Stimulated activated CD8-positive, alpha-beta memory T cell treated with anti-CD3 and anti-CD28 coated beads, Interleukin-12 subunit alpha, Interleukin-12 subunit beta, amount 100 ng/mL, for 24 hours (primary cell): ENCODE measurements around the gene CFAP126.
"Not testable (repeated sequence)": the region's sequence is repeated elsewhere in the genome, so short reads cannot be mapped to it uniquely, and the experiment has no call there.

Source experiments
- DNase-seq: peaks from one replicate; pipeline ENCODE4 v3.0.0-alpha.2; 2020; ENCODE audit errors: extremely low read depth

The CFAP126 gene

DNA sequence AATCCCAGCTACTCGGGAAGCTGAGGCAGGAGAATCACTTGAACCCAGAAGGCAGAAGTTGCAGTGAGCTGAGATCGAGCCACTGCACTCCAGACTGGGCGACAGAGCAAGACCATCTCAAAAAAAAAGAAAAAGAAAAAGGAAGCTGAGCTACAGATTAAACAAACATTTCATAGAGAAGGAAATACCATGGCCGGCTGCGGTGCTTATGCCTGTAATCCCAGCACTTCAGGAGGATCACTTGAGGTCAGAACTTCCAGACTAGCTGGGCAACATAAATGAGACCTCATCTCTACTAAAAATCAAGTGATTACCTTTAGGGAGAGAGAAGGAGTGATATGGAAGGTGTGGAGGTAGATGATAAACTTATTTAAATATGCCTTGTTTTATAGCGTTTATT is 14.0 kb upstream of the CFAP126 start:
- no peak for DNase-seq

DNA sequence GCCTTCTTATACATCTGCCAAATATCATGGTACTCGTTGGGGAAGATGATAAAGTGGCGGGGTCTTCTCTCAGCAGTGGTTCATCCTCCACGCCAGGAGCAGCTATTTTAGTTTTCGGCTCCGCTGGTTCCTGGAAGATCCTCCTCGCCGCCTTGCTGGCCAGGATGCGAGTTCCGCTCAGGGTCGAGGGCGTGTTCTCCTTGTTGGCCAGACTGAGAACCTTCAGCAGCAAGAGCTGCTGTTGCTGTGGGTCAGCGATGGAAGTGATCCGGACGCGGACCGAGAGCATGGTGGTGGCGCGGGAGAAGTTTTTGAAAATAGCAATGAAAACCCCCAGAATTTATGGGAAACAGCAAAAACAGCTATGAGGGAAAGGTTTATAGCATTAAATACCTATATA is 11.4 kb upstream of the CFAP126 start:
- DNase-seq = no peak

DNA sequence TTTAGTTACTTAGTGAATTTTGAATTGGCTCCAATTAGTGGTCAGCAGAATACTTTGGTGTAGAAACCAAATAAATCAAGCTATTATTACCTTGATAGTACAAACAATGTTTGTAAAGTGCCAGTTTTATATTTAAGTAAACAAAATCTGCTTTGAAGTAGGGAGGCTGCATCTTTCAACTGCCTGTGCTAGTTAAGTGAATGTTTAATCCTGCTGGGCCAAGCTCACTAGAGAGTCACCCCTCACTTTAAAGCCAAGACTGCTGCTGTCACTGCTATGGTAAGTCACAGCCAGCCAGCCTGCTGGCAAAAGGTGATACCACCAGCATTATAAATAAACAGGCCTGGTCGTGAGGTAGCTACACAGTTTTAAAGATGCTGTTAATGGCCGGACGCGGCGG is 10.3 kb upstream of the CFAP126 start:
- no peak for DNase-seq

DNA sequence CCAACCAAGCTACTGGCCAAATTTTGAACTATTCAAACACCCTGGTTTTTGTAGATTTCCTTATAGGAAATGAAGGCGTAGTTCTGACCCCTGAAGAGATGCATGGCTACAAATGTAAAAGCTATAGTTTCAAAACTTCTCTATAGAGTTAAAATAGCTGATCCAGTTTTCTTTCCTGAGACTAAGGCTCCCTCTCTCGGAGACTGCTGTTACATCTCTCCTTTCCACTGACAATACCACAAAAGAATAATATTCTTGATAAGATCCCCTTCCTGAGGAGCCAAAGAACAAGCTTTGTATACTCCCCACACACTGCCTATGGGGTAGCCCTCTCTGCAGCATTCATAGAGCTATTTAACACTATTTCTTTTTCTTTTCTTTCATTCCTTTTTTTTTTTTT is 6.7 kb upstream of the CFAP126 start:
- DNase-seq = no peak

DNA sequence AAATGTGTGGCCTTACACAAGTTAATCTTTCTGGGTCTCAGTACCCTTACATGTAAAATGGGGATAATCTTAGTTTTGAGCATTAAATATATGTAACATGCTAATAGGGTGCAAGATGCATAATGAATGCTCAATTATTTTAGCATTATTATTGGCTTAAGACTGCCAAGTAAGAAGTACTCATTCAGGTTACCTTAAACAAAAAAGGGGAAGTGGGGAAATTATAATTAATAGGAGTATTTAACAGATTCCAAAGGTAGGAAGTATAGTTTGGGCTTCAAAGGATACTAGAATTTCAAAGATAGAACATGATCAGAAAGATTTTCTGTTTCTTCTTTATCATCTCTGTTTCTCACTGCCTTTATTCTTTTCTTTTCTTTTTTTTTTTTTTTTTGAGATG is 5.8 kb upstream of the CFAP126 start:
- no peak for DNase-seq

DNA sequence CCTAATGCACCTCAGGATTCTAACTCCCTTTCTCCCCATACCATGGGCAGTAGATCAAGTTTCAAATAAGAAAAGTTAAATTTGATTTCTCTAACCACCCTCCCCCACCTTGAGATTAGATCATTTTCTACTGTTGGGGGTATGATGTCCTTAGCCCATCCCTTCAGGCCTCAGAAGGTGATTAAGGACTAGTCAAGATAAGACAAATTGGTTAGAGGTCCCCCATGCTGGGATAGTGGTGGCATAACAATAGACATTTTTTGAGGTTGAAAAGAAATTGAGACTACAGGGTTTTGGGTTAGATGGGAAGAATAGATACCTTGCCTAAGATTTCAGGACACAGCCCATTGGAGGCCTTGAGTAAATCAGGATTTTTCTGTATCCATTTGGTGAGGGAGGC is 2.5 kb downstream of the CFAP126 start:
- DNase-seq = no peak

DNA sequence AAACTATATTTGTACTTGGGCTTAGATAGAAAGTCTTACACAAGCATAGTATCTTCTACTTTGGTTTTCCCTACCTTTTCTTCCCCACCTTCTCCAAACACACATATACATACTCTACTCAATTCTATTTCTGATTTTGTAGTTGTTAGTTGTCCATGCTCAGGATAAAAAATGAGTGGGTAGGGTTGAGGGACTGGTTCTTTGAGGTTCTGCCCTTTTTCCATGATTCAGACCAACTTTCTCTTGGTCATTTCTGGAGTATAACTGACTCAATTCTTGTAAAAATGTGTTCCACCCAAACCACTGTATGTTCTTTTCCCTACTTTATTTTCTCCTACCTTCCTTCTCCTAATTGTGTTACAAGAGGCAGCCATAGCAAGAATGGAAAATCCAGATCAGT is 3.3 kb downstream of the CFAP126 start:
- no peak for DNase-seq

DNA sequence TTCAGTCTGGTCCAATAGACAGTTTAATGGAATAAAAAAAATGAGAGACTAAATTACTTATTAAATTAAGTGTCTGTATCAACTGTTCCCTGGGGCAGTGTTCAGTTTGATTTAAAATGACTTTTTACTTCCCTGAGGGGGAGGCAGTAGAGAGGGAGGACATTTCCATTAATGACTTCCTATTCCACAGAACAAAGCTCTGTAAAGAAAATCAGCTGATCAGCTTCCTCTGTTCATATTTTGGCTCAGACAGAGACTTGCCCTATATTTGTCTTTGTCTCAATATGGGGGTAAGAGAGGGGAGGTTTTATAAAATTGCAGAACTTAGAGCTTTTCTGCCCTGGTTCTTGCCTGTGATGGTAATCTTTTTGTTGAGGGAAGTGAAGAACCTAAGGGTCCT is 8.4 kb downstream of the CFAP126 start:
- DNase-seq = no peak

DNA sequence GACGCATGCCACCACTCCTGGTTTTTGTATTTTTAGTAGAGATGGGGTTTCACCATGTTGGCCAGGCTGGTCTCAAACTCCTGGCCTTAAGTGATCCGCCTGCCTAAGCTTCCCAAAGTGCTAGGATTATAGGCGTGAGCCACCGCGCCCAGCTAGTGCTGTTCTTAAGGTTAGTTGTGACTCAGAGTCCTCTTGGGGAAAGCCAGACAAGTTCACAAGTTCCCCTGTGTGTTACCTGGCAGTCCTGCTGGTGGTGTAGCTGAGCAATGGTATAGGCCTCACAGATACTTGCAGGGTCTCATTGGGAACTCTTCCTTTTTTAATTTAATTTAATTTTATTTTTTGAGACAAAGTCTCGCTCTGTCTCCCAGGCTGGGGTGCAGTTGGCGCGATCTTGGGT is 10.6 kb downstream of the CFAP126 start:
- no peak for DNase-seq

DNA sequence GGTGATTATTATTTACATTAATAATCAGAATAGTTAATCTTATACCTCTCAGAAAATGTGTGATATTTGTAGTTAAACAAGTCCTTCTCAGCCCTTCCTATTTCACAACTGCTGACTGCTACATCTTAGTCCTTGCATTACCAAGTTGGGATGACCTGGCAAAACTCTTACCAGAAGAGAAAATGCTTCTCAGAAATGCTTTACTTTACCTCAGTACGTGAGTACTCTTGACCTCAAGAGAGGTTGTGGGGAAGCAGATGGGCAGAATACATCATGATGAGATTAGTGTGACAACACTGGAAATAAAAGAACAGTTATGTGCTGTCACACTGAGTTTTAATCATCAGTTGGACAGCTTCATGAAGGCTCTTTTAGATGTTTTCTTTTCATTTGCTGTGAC is 16.2 kb downstream of the CFAP126 start:
- no peak for DNase-seq

DNA sequence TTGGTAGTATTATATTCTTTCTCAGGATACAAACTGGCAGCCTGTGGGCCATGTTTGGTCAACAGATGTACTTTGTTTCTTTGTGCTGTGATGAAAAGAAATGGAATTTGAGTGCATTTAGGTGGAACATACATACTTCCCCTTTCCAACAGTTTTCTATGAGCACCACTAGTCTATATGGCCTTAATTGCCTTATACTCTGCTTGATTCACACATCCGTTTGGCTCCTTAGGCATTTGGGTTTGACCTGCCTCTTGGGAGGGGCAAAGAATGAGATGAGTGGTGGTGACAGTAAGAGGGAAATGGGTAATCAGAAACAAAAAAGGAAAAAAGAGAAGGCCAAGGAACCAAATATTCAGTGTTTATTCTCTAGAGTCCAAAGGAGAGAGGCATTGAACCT is 17.0 kb downstream of the CFAP126 start:
- DNase-seq = no peak

DNA sequence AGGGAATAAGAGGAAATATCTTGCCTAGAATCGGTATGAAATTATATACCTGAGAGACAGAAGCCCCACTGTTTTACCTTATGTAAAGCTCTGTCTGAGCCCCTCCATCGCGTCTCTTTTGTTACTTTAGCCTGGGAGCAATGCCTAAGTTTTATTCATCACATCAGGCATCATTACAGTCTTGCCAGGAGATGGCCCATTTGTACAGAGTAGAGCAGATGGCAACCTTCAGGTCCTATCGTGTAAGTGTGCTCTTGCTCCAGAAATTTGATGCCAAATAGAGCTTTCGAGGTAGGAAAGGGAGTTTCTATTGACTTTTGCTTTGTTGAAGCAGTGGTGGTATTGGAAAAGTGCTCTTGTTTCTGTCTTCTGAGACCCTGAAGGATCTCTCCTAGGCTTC is 24.9 kb downstream of the CFAP126 start:
- DNase-seq = no peak

DNA sequence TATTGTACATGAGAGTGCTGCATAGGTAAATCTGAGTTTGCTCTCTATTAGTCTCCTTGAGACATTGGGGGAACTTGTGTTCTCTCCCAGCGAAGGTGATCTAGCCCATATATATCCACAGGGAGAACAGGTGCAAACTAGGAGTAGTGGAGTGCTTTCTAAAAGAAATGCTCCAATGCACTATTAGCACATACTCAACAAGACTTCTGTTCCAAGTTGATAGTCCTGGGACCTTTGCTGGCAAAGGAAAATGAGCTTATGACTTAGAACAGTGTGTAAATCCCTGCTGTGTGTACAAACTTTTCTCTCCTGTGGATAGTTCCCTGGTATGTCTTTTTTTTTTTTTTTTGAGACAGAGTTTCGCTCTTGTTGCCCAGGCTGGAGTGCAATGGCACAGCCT is 25.5 kb downstream of the CFAP126 start:
- no peak for DNase-seq

DNA sequence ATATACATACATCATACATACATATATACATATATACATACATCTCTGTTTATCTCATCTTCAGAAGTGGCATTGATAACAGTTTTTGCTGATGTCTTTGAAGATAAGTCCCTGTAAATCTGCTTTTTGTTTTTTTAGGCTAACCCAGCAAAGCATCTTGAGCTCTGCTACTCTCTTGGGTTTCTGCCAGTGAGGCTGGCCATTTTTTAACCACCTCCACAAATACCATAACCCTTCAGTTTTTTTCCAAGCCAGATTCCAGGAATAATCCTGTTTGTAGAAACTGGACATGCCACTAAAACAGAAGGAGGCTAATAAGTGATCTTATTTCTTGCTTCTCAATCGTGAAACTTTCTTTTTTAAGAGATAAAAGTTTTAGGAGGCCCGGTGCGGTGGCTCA is 31.9 kb downstream of the CFAP126 start:
- no peak for DNase-seq

DNA sequence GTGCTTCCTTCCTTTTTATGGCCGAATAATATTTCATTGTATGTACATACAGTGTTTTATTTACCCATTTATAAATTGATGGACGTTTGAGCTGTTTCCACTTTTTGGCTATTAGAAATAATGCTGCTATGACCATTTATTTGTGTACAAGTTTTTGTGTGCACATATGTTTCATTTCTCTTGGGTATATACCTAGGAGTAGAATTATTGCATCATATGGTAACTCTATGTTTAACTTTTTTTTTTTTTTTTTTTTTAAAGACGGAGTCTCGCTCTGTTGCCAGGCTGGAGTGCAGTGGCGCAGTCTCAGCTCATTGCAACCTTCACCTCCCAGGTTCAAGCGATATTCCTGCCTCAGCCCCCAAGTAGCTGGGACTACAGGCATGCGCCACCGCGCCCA is 34.5 kb downstream of the CFAP126 start:
- DNase-seq = no peak

DNA sequence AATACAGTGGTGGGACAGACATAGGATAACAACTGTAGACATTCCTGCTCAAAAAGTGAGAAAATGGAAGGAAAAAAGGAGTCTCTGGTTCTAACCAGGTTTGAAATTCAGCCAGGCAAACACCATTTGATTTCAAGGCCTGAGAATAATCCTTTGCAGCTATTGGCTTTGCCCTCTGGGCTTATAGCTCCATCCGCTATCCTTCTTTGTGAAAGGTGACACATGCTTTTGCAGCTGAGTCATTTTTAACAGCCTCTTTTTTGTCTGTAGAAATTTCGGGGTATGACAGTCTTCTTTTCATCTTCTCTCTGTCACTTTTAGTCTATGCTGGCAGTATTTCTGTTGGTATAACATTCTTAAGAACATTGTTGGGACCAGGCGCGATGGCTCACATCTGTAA is 37.3 kb downstream of the CFAP126 start:
- DNase-seq = no peak

DNA sequence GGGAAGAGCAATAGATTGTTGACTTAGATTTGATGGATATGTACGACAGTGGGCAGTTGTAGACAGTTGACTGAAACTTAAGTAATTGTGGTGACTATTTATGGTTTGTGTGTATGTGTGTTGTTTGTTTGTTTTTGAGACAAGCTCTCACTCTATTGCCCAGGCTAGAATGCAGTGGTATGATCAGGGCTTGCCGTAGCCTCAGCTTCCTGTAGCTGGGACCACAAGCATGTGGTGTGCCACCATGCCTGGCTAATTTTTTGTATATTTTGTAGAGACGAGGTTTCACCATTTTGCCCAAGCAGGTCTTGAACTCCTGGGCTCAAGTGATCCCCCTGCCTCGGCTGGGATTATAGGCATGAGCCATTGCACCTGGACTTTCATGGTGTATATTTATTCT is 43.7 kb downstream of the CFAP126 start:
- no peak for DNase-seq

DNA sequence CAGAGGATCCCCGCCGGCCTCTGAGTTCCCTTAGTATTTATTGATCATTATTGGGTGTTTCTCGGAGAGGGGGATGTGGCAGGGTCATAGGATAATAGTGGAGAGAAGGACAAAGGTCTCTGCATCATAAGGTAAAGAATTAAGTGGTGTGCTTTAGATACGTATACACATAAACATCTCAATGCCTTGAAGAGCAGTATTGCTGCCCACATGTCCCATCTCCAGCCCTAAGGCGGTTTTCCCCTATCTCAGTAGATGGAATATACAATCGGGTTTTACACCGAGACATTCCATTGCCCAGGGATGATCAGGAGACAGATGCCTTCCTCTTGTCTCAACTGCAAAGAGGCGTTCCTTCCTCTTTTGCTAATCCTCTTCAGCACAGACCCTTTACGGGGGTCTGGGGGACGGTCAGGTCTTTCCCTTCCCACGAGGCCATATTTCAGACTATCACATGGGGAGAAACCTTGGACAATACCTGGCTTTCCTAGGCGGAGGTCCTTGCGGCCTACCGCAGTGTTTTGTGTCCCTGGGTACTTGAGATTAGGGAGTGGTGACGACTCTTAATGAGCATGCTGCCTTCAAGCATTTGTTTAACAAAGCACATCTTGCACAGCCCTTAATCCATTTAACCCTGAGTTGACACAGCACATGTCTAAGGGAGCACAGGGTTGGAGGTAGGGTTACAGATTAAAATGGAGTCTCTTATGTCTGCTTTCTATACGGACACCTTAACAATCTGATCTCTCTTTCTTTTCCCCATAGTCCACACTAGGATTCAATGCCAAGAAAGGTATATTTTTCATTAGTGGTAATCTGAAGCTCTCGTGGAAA is 51.6 kb downstream of the CFAP126 start:
- not testable (repeated sequence) for DNase-seq
